ENCODE data around the gene F5. TPM values are rescaled to one million over a fixed set of nuclear protein-coding genes. Genes with fewer than 3 reads are reported as not detected.

Gene F5
- total and polyA plus RNA-seq, 4 donors = 0.48 to 3.5 (median 1.2) TPM

- intact Hi-C loops (cut with DNase I) = loop anchor here in 1 of 2 donors (5.0 kb wide), 1 partner anchor 118 kb away; the partner anchor contains the start of genes BLZF1 and NME7
- WGBS, 2 donors = 0 to 1% methylated on average over 64 to 85 of the region's 85 CpGs
Measured at GRCh38 chr1:169485431-169486280, 100.6 kb downstream of the F5 start, which contains the start of gene SLC19A2. SLC19A2 (minus strand) TSS chr1:169485944; CDS start chr1:169485766, 178 bp downstream.

DNA sequence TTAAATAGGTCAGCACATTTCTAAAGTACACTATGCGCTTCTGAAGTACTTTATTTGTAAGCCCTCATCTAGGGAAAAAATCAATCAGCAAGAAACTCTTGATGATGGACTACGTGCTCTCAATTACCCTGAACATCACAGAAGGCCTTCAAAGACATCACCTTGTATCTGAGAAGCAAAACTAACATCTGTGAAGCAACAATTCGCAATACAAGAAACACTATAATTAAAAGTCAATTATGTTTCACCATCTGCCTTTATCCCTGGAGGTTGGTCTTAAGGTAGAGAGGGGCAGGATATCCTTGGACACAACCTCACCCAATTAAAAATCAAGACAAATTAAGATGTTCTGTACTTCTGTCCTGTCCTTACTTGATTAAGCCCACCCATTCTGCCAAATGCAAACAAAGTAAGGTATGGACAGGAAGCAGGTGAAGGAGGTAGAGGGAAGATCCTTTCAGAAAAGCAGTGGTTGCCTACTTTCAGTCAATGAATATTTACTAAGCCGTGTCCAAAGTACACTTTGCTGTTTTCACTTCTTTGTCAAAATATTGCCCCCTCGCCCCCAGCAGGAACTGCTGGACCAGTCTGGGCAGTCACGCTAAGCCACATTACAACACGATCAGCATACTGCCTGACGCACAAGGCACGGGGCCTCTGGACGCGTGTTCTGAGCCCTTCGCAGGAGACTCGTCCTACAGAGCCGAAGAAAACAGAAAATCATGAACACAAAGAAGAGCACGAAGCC, 101.4 kb downstream of the F5 start:
- Histone ChIP-seq H3K36me3 (ENCODE audit: control insufficient read depth in 1 of 2, insufficient read depth in 2 of 2, low read length in 1 of 2) (no peaks in the 10 kb centered on the region), H3K27ac (ENCODE audit: low read depth in 1 of 2, low read length in 2 of 2) (peak overlapping the region; percentile 70 to 87), H3K4me3 (ENCODE audit: low read length in 2 of 2) (peak overlapping the region; percentile 46 to 87), H3K4me1 (ENCODE audit: control insufficient read depth in 1 of 2, insufficient read depth in 2 of 2, low read length in 2 of 2) (peaks cover 3 to 4% of the 10 kb centered on the region in 2 donors), H3K9me3 (ENCODE audit: control insufficient read depth, low read length) (no peaks in the 10 kb centered on the region), H3K27me3 (ENCODE audit: control insufficient read depth in 1 of 2, insufficient read depth in 2 of 2, low read length in 1 of 2) (no peaks in the 10 kb centered on the region)
- 17% methylated on average over 15 of the region's 15 CpGs for WGBS, 2 donors
- DNase-seq (peak; percentile 72 to 80), ATAC-seq (ENCODE audit: low FRiP score) (peak; percentile 68)
- intact Hi-C loops (cut with DNase I) = loop anchor here in 1 of 2 donors (5.0 kb wide), 1 partner anchor 118 kb away; the partner anchor contains the start of genes BLZF1 and NME7

More at GRCh38 chr1:169485431-169486280, 100.6 kb downstream of the F5 start, which contains the start of gene SLC19A2:
- Histone ChIP-seq H3K27ac (ENCODE audit: low read depth in 1 of 2, low read length in 2 of 2) (peak within 1 kb of the TSS; percentile 87 to 99), H3K9me3 (ENCODE audit: control insufficient read depth, low read length) (no peaks in the 10 kb centered on the region), H3K4me3 (ENCODE audit: low read length in 2 of 2) (peak within 1 kb of the TSS; percentile 52 to 87), H3K36me3 (ENCODE audit: control insufficient read depth in 1 of 2, insufficient read depth in 2 of 2, low read length in 1 of 2) (no peaks in the 10 kb centered on the region), H3K27me3 (ENCODE audit: control insufficient read depth in 1 of 2, insufficient read depth in 2 of 2, low read length in 1 of 2) (no peaks in the 10 kb centered on the region), H3K4me1 (ENCODE audit: control insufficient read depth in 1 of 2, insufficient read depth in 2 of 2, low read length in 2 of 2) (peaks cover 3 to 4% of the 10 kb centered on the region in 2 donors)
- DNase-seq = peak; percentile 100
- ATAC-seq (ENCODE audit: low FRiP score) = peak; percentile 99

DNA sequence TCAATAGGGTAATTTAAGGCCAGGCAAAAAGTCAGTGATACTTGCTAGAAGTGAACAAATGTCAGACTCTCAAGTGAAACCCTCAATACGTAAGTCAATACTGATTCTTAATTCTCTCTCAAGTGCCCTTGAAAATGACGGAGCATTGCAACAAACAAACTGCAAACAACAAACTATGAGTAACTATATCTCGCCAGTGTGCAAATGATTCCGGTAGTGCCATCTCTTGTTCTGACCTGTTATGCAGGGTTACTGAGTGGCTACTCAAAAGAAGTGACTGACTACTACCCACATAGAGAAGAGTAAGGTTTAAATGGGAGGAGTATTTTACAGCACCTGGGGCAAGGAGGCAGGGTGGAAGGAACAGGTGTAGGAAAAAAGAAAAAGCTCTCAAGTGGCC, 102.2 kb downstream of the F5 start:
- Histone ChIP-seq H3K27ac (ENCODE audit: low read depth in 1 of 2, low read length in 2 of 2) (no peak overlapping the region), H3K4me3 (ENCODE audit: low read length in 2 of 2) (peak overlapping the region; percentile 41 to 46), H3K4me1 (ENCODE audit: control insufficient read depth in 1 of 2, insufficient read depth in 2 of 2, low read length in 2 of 2) (peaks cover 3 to 4% of the 10 kb centered on the region in 2 donors), H3K36me3 (ENCODE audit: control insufficient read depth in 1 of 2, insufficient read depth in 2 of 2, low read length in 1 of 2) (no peaks in the 10 kb centered on the region), H3K9me3 (ENCODE audit: control insufficient read depth, low read length) (no peaks in the 10 kb centered on the region), H3K27me3 (ENCODE audit: control insufficient read depth in 1 of 2, insufficient read depth in 2 of 2, low read length in 1 of 2) (no peaks in the 10 kb centered on the region)
- intact Hi-C loops (cut with DNase I) = no loop called here
- 93 to 94% methylated on average over 4 of the region's 4 CpGs for WGBS, 2 donors
- DNase-seq (no peak), ATAC-seq (ENCODE audit: low FRiP score) (no peak)

GRCh38 chr1:169483500-169483966, 102.7 kb downstream of the F5 start:
- Histone ChIP-seq H3K27me3 (ENCODE audit: control insufficient read depth in 1 of 2, insufficient read depth in 2 of 2, low read length in 1 of 2) (no peaks in the 10 kb centered on the region), H3K4me1 (ENCODE audit: control insufficient read depth in 1 of 2, insufficient read depth in 2 of 2, low read length in 2 of 2) (peaks cover 3 to 4% of the 10 kb centered on the region in 2 donors), H3K36me3 (ENCODE audit: control insufficient read depth in 1 of 2, insufficient read depth in 2 of 2, low read length in 1 of 2) (no peaks in the 10 kb centered on the region), H3K27ac (ENCODE audit: low read depth in 1 of 2, low read length in 2 of 2) (no peak overlapping the region), H3K4me3 (ENCODE audit: low read length in 2 of 2) (peak overlapping the region; percentile 41 to 46), H3K9me3 (ENCODE audit: control insufficient read depth, low read length) (no peaks in the 10 kb centered on the region)
- intact Hi-C loops (cut with DNase I) = no loop called here
- WGBS, 2 donors = 63 to 85% methylated on average over 5 of the region's 5 CpGs
- no peak for ATAC-seq (ENCODE audit: low FRiP score)
- no peak for DNase-seq

DNA sequence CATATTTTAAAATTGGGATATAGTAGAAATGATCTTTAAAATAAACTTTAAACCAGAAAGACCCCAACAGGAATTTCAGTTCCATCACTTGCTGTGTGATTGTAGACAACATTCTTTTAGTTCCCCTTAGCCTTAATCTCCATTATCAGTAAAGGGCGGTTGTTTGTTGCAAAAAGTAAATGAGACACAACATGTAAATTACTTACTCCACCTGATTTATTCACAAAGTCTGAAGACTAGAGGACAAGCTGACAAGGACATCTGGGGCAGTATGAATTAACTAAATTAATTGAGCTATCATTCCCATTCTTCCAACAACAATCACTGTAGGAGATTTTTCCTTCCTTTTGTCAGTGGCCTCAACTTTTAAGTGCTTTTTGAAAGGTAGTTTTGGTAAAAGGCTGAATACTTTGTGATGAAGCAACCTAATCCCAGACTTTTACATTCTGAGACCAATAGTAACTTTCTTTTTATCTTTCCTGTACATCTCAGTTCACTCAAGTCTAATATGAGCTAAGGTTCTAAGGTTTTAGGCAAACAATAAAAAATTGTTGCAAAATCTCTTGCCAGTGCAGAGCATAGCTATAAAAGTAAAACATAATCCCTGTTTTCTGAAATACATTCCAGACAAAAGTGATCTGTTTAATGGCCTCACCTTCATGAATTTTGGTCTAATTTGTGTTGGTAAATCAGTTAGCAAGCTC, 106.8 kb downstream of the F5 start:
- Histone ChIP-seq H3K27ac (ENCODE audit: low read depth in 1 of 2, low read length in 2 of 2) (no peak overlapping the region), H3K4me3 (ENCODE audit: low read length in 2 of 2) (no peak overlapping the region), H3K27me3 (ENCODE audit: control insufficient read depth in 1 of 2, insufficient read depth in 2 of 2, low read length in 1 of 2) (no peaks in the 10 kb centered on the region), H3K9me3 (ENCODE audit: control insufficient read depth, low read length) (no peaks in the 10 kb centered on the region), H3K36me3 (ENCODE audit: control insufficient read depth in 1 of 2, insufficient read depth in 2 of 2, low read length in 1 of 2) (no peaks in the 10 kb centered on the region), H3K4me1 (ENCODE audit: control insufficient read depth in 1 of 2, insufficient read depth in 2 of 2, low read length in 2 of 2) (peaks cover 3 to 4% of the 10 kb centered on the region in 2 donors)
- no peak for DNase-seq
- WGBS, 2 donors = 91 to 97% methylated on average over 1 of the region's 1 CpG
- intact Hi-C loops (cut with DNase I) = no loop called here
- no peak for ATAC-seq (ENCODE audit: low FRiP score)

DNA sequence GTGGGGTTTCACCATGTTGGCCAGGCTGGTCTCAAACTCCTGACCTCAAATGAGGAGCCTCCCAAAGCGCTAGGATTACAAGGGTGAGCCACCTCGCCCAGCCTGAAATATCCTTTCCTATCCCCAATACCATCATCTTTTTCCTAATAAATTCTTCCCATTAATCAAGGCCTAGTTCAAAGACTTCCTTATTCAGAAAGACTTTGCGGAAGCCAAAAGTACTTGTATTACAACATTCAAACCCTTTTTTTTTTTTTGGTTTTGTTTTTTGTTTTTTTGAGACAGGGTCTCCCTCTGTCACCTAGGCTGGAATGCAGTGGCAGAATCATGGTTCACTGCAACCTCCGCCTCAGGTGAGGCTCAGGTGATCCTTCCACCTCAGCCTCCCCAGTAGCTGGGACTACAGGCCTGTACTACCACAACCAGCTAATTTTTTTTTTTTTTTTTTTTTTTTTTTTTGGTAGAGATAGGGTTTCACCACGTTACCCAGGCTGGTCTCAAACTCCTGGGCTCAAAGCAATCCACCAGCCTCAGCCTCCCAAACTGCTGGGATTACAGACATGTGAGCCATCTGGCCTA, 108.1 kb downstream of the F5 start:
- intact Hi-C loops (cut with DNase I) = no loop called here
- WGBS, 2 donors = 92 to 93% methylated on average over 5 of the region's 5 CpGs
- no peak for ATAC-seq (ENCODE audit: low FRiP score)

GRCh38 chr1:169475806-169476387, 110.4 kb downstream of the F5 start:
- H3K36me3 ChIP-seq (ENCODE audit: control insufficient read depth in 1 of 2, insufficient read depth in 2 of 2, low read length in 1 of 2) = no peaks in the 10 kb centered on the region
- no peak for DNase-seq
- ATAC-seq (ENCODE audit: low FRiP score) = no peak
- H3K4me3 ChIP-seq (ENCODE audit: low read length in 2 of 2) = no peak overlapping the region
- 84 to 85% methylated on average over 3 of the region's 3 CpGs for WGBS, 2 donors
- intact Hi-C loops (cut with DNase I) = no loop called here
- H3K9me3 ChIP-seq (ENCODE audit: control insufficient read depth, low read length) = no peaks in the 10 kb centered on the region
- no peaks in the 10 kb centered on the region for H3K4me1 ChIP-seq (ENCODE audit: control insufficient read depth in 1 of 2, insufficient read depth in 2 of 2, low read length in 2 of 2)
- no peaks in the 10 kb centered on the region for H3K27me3 ChIP-seq (ENCODE audit: control insufficient read depth in 1 of 2, insufficient read depth in 2 of 2, low read length in 1 of 2)
- H3K27ac ChIP-seq (ENCODE audit: low read depth in 1 of 2, low read length in 2 of 2) = no peak overlapping the region

More for the DNA sequence above, 108.1 kb downstream of the F5 start:
- no peaks in the 10 kb centered on the region for H3K27me3 ChIP-seq (ENCODE audit: control insufficient read depth in 1 of 2, insufficient read depth in 2 of 2, low read length in 1 of 2)
- DNase-seq = no peak
- no peaks in the 10 kb centered on the region for H3K36me3 ChIP-seq (ENCODE audit: control insufficient read depth in 1 of 2, insufficient read depth in 2 of 2, low read length in 1 of 2)
- H3K4me1 ChIP-seq (ENCODE audit: control insufficient read depth in 1 of 2, insufficient read depth in 2 of 2, low read length in 2 of 2) = peaks cover 0 to 3% of the 10 kb centered on the region in 2 donors
- H3K27ac ChIP-seq (ENCODE audit: low read depth in 1 of 2, low read length in 2 of 2) = no peak overlapping the region
- no peak overlapping the region for H3K4me3 ChIP-seq (ENCODE audit: low read length in 2 of 2)
- no peaks in the 10 kb centered on the region for H3K9me3 ChIP-seq (ENCODE audit: control insufficient read depth, low read length)
